ENCODE results near the gene PHRF1.
A peak's percentile ranks its signal among the peaks of the same experiment; 100 is the strongest.

PHRF1 gene

DNA sequence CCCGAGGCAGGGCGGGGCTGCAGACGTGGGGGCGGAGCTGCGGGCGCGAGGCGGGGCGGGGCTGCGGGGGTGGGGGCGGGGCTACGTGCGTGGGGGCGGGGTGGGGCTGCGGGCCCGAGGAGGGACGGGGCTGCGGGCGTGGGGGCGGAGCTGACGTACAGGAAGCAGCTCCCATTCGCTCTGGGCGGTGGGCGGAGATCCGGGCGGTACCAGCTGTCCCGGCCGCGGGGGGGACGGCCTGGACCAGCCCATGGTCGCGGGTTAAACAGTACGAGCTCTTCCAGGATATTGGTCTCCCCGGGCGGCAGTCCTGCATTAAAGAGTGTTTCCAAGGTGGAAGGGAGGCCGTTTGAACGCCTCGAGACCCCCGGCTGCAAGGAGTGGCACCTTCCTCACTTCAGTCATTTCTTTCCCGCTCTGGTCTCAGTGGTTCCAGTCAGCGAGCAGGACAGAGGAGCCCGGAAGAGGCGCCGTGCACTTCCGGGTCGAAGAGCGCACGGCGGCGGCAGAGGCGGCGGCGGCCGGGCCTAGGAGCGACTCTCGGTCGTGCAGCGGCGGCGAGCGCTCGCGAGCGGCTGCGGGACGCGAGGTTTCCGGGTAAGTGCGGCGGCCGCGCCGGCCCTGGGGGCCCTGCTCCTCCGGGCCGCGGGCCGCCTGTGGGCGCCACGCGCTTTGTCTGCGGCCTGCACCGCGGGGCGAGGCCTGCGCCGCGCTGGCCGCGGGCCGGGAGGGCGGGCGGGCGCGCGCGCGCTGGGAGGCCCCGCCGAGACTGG lies at the start of gene PHRF1:
Gene PHRF1 (plus strand): TSS at position 475 of the 773 bp plus-strand sequence. CDS start 5,043 bp downstream, outside the sequence.
- DNase-seq (ENCODE audit: low spot score): peak; percentile 95

DNA sequence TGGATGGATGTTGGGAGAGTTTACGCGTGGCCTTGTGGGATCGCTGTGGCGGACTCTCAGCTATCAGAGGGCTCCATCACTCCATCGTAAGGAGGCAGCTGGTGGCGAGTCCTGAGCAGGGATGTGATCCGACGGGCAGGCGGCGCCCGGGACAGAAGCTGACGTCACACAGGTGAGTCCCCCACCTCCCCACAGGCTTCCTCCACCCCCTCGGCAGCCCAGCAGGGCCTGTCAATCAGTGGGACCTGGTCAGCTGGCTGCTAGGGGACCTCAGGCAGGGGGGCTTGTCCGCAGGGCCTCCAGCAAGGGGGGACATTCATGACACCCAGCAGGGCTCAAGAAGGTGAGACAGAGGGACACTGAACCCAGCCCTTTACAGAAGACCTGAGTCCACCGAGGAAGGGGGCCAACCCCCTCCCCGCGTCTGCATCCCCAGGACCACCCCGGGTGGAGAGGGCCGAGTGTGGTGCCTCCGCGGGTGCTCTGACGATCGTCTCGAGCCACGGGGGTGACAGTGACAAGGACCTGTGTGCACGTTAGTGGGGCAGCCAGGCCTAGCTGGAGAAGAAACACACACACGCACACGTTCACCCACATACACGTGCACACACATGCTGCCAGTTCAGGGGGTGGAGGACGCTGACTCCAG lies 48.0 kb upstream of the PHRF1 start:
- DNase-seq (ENCODE audit: low spot score): no peak

DNA sequence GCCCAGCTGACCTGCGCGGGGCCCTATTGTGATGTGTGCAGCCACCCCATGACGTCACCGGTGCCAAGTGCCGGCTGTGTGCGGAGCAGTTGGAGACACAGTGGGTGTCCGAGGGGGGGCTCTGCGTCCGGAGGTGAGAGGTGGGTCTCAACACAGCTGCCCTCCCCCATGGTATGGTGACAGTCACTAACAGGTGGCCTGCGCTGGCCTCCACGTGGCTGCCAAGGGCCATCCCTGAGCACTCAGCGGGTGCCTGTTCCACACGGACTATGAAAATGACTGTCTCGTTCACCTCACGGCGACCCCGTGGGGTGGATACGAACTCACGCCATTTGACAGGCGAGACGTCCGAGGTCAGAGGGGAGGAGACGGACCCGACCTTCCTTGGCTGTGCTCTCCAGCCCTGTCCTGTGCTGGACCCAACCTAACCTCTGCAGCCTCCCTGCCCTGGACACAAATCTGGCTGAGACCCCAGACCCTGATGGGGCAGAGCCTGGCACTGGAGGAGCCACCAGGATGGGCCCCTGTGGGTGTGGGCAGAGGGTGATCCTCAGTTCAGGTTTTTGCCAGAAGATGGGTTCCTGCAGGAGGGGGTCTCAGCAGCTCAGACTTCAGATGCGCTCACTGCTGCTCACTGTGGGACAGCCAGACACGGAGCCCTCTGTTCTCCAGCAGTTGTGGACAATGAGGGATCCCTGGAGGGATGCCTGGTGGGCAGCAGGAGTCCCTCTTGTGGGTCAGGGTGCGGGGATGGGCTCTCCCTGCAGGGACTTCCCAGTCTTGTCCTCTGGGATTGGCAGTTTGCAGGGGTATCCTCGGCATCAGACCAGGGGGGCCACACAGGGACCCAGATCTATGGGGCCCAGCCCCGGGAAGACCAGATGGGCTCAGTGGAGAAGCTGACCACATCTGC lies 47.2 kb upstream of the PHRF1 start:
- DNase-seq (ENCODE audit: low spot score): no peak

GRCh38 chr11:529728-530411 lies 46.4 kb upstream of the PHRF1 start:
- DNase-seq (ENCODE audit: low spot score): no peak

- DNase-seq (ENCODE audit: low spot score): no peak
These were observed 45.1 kb upstream of the PHRF1 start for GRCh38 chr11:530960-531831.

DNA sequence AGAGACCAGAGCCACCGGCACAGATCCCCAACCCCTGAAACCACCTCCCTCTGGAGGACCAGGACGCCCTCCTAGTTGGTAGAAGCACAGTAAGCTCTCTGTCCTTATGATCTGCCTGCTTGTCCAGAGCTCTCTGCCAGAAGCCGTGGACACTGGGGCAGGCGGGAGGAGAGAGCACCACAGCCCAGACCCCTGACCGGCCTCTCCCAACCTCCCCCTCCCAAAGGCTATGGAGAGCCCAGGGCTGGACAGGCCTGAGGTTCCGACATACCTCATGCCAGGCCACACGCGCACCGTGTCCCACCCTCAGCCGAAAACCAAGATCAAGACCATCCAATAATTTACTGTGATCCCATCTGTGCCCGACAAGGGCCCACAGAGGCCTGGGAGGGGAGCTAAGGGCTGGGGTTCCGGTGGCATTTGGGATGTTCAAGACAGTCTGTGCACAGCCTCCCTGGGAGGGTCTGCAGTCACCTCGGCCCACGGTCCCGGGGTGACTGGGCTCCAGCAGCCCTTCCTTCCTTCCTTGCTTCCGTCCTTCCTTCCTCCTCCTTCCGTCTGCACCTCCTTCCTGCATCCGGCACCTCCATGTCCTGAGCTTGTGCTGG lies 44.2 kb upstream of the PHRF1 start:
- DNase-seq (ENCODE audit: low spot score): no peak

DNA sequence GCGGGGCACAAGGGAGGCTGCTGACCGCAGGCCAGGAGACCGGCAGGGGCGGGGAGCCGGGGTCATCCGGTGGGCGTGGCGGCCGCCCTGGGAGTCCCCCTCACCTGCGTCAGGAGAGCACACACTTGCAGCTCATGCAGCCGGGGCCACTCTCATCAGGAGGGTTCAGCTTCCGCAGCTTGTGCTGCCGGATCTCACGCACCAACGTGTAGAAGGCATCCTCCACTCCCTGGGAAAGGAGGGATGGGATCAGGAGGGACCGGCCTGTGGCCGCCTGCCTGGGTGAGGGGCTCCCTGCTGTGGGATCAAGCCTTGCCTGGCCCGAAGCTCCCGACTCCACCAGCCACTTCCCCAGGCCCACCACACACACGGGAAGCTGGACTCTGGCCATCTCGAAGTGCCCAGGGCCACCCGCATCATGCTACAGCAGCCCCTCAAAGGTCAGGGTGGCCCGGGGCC lies 43.7 kb upstream of the PHRF1 start:
- DNase-seq (ENCODE audit: low spot score): no peak

DNA sequence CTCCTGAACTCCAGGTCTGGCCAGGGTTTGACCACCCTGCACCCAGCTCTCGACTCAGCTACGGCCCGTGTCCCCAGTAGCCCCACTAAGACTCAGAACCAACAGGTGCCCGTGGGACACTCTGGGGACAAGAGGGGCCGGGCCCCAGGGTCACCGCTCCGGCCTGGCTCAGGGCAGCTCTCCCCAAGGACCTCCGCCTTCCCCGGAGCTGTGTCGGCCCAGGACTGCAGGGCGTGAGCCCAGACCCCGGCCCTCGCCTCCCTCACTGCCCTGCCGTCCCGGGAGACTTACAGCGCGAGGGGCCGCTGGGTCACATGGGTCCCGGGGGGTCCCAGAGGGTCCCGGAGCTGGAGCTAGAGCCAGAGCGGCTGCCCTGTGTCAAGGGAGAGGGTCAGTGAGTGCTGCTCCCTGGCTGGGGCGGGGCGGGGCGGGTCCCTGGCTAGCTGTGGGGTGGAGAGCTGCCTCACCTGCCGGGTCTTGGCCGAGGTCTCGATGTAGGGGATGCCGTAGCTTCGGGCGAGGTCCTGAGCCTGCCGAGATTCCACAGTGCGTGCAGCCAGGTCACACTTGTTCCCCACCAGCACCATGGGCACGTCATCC lies 43.2 kb upstream of the PHRF1 start:
- DNase-seq (ENCODE audit: low spot score): no peak

- no peak for DNase-seq (ENCODE audit: low spot score)
These were observed 42.5 kb upstream of the PHRF1 start for GRCh38 chr11:533586-534395.

- DNase-seq (ENCODE audit: low spot score): peak; percentile 27
These were observed 41.7 kb upstream of the PHRF1 start for GRCh38 chr11:534396-535209.

DNA sequence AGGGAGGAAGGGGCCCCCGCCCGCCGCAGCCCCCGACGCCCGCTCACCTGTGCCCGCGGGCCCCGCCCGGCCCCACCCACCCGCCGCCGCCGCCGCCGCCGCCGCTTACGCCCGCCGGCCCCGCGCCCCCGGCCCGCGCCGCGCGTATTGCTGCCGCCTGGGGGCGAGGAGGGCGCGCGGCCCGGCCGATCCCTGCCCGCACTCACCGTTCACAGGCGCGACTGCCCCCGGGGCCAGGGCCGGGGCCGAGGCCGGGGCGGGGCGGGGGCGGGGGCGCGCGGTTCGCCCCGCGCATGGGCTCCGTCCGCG lies 41.1 kb upstream of the PHRF1 start:
- DNase-seq (ENCODE audit: low spot score): no peak

DNA sequence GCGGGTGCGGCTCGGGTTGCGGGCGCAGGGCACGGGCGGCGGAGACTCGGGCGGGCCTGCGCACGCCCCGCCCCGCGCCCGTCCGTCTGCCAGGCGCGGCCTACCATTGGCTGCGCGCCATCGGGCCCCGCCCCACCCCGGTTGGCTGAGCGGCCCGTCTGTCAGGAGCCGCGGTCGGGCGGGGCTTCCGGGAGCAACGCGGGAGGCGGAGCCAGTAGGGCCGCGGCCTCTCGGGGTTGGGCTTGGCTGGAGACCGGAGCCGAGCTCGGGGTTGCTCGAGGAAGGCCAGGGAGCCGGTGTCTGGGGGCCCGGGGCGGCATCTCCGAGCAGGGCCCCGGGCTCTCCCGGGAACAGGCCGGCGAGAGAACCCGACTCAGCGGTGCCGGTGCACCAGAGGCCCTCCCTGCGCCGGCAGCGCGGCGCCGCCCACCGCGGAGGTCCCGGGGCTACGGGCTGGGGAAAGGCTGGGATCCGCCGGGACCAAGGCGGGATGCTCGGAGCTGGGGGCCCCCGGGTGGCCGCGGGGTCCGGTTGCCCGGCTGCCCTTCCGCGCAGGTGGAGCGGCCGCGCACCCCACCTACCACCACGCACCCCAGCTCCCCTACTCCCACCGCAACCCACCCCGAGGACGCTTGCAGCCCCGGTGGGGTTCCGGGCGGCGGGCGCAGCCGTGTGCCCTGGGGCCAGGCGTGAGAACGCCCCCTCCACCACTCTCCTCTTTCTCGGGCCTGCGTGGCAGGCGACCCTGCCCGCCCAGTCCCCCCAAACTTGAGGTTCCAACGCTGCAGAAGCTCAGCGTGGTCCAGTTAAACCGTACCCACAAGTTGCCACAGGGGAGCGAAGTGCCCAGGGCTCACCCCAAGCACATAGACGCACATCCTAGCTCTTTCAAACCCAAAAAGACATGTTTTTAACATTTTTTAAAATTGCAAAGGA lies 40.5 kb upstream of the PHRF1 start, which contains the start of gene HRAS:
Gene HRAS (minus strand): TSS at position 58 of the 936 bp plus-strand sequence.
- DNase-seq (ENCODE audit: low spot score): peak; percentile 95

GRCh38 chr11:536841-537621 lies 39.2 kb upstream of the PHRF1 start, which contains the start of gene LRRC56:
TSS of gene LRRC56 (plus strand) at chr11:537527. CDS start at chr11:540685, 3,158 bp downstream.
- DNase-seq (ENCODE audit: low spot score): peak; percentile 96

- DNase-seq (ENCODE audit: low spot score): no peak
These were observed 38.4 kb upstream of the PHRF1 start for GRCh38 chr11:537622-538430.

GRCh38 chr11:538431-539051 lies 37.7 kb upstream of the PHRF1 start:
- no peak for DNase-seq (ENCODE audit: low spot score)

Measured in CD4-positive, alpha-beta T cell treated with Interleukin-2 at 100 ng/mL for 4 hours (primary cell).